Naive thymus-derived CD4-positive, alpha-beta T cell (primary cell): ENCODE measurements around the gene GABRA4. TPM values are rescaled to one million over a fixed set of nuclear protein-coding genes. Genes with fewer than 3 reads are reported as not detected.

Source experiments
- ATAC-seq: fragments of 150-1000 bp; cut with Tn5 transposase; 2 replicates; pipeline ENCODE4 v1.10.0; 2021; ENCODE audit warnings: mild to moderate bottlenecking, moderate library complexity
- CTCF ChIA-PET: fragments of 350-600 bp; sonication (Branson Sonifier 250); formaldehyde crosslinking; loops from one replicate; lab custom pipeline; 2021; ENCODE audit warnings: antibody characterized with exemption; lab: Charles Lee
- POLR2A ChIA-PET: fragments of 350-600 bp; sonication (Branson Sonifier 250); formaldehyde crosslinking; loops from one replicate; lab custom pipeline; 2021; ENCODE audit warnings: antibody characterized with exemption, inconsistent platforms; lab: Charles Lee
- DNase-seq, 9 donors: peaks; one replicate each; pipeline versions ENCODE4 v3.0.0 to v3.0.0-alpha.2; 2020 to 2022; ENCODE audit warnings: mixed read lengths in 1 of 9
- H3K27ac ChIP-seq: one replicate; pipeline ENCODE4 v1.7.0; 2013; ENCODE audit warnings: mild to moderate bottlenecking, low read depth, low read length, moderate library complexity
- H3K27me3 ChIP-seq, 2 donors: one replicate each; pipeline ENCODE4 v1.7.0; 2013; ENCODE audit warnings: low read length in 2 of 2, mild to moderate bottlenecking in 2 of 2, moderate library complexity in 2 of 2; ENCODE audit not compliant: control insufficient read depth in 2 of 2, insufficient read depth in 2 of 2
- H3K36me3 ChIP-seq, 3 experiments: 1 replicate in 2 of 3; 2 replicates in 1 of 3; pipeline ENCODE4 v1.7.0; 2013; ENCODE audit warnings: low read length in 3 of 3, mild to moderate bottlenecking in 3 of 3, moderate library complexity in 1 of 3; ENCODE audit not compliant: insufficient read depth in 3 of 3, control insufficient read depth in 2 of 3
- H3K4me1 ChIP-seq, 2 donors: one replicate each; pipeline ENCODE4 v1.7.0; 2013; ENCODE audit warnings: low read length in 2 of 2, mild to moderate bottlenecking in 2 of 2, moderate library complexity in 1 of 2; ENCODE audit not compliant: control insufficient read depth in 2 of 2, insufficient read depth in 2 of 2
- H3K4me3 ChIP-seq: 2 replicates; pipeline ENCODE4 v1.7.0; 2013; ENCODE audit warnings: mild to moderate bottlenecking, low read length
- H3K9me3 ChIP-seq, 3 experiments: 1 replicate in 2 of 3; 2 replicates in 1 of 3; pipeline ENCODE4 v1.7.0; 2013; ENCODE audit warnings: low read length in 3 of 3; ENCODE audit not compliant: control insufficient read depth in 2 of 3
- H3K27ac Mint-ChIP-seq, 9 donors: one replicate each; pipeline ENCODE4 v1.8.0; 2020 to 2022; ENCODE audit warnings: mixed read lengths in 9 of 9, mild to moderate bottlenecking in 8 of 9, moderate library complexity in 5 of 9, inconsistent platforms in 2 of 9
- H3K27me3 Mint-ChIP-seq, 5 donors: one replicate each; pipeline ENCODE4 v1.8.0; 2021 to 2022; ENCODE audit warnings: mixed read lengths in 5 of 5, mild to moderate bottlenecking in 1 of 5
- H3K36me3 Mint-ChIP-seq, 5 donors: one replicate each; pipeline ENCODE4 v1.8.0; 2020 to 2022; ENCODE audit warnings: mixed read lengths in 5 of 5, mild to moderate bottlenecking in 3 of 5, inconsistent platforms in 1 of 5
- H3K4me1 Mint-ChIP-seq, 7 donors: one replicate each; pipeline ENCODE4 v1.8.0; 2020 to 2022; ENCODE audit warnings: mixed read lengths in 7 of 7, mild to moderate bottlenecking in 3 of 7, inconsistent platforms in 1 of 7
- H3K4me3 Mint-ChIP-seq, 10 donors: one replicate each; pipeline ENCODE4 v1.8.0; 2020 to 2022; ENCODE audit warnings: mild to moderate bottlenecking in 10 of 10, mixed read lengths in 10 of 10, moderate library complexity in 6 of 10, inconsistent platforms in 2 of 10
- H3K9me3 Mint-ChIP-seq, 11 donors: one replicate each; pipeline ENCODE4 v1.8.0; 2020 to 2022; ENCODE audit warnings: mixed read lengths in 11 of 11, mild to moderate bottlenecking in 4 of 11, inconsistent platforms in 1 of 11, moderate library complexity in 1 of 11
- intact Hi-C, 2 donors: fragments of 100-400 bp; cut with micrococcal nuclease; formaldehyde crosslinking; loops; one replicate each; pipeline ENCODE4 v1.15.1; 2023
- polyA plus RNA-seq, 2 donors: library from polyadenylated mRNA; unstranded; fragments of 300-500 nt; fragmentation: Illumina TruSeq; gene quantifications; one replicate each; pipeline ENCODE4 v1.2.3, GENCODE V29; 2021
- total RNA-seq, 6 experiments: library from RNA in 5 of 6; stranded (reverse) in 5 of 6; gene quantifications; 1 replicate in 5 of 6; 2 replicates in 1 of 6; pipeline ENCODE4 v1.2.3 and lab custom pipeline; 2021 to 2026

Gene GABRA4
- total and polyA plus RNA-seq, 7 experiments from 2014 or later = not detected

DNA sequence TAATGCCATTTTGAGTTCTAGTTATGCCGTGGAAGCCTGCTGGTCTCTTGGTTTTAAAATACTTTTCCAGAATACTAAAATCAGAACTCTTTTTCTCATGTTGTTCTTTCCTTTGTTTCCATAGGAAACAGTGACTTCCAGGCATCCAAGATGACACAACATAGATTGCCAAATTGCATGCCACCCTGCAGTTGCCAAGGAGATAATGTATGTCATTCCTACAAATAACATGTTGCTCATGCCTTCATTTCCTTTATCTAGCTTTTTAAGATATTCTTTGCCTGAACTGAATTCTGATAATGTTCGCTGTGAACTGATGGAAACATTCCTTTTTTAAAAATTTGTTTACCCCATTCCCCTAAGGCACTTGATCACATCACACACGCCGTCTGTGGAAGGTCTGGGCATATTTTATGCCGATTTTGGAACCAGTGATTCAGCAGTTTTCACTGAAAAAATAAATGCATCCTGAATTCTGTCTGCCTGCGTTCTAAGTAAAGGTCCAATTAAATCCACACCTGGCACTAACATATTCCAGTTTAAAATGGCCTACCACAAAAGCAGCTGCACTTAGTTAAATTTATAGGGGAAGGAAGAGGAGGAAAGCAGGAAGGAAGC is 46.4 kb downstream of the GABRA4 start:
- H3K27ac Mint-ChIP-seq = no peak overlapping the region
- Histone ChIP-seq H3K9me3 (no peaks in the 10 kb centered on the region), H3K27ac (no peak overlapping the region), H3K36me3 (no peaks in the 10 kb centered on the region), H3K27me3 (no peaks in the 10 kb centered on the region), H3K4me1 (no peaks in the 10 kb centered on the region), H3K4me3 (no peak overlapping the region)
- DNase-seq = no peak
- H3K9me3 Mint-ChIP-seq = peaks cover 0 to 5% (median 0%) of the 10 kb centered on the region in 11 donors
- ATAC-seq = no peak
- POLR2A ChIA-PET = no interaction called here
- intact Hi-C loops = no loop called here
- H3K27me3 Mint-ChIP-seq = peaks cover 0 to 17% (median 11%) of the 10 kb centered on the region in 5 donors
- H3K36me3 Mint-ChIP-seq = no peaks in the 10 kb centered on the region
- CTCF ChIA-PET = no interaction called here
- peaks cover 0 to 2% (median 0%) of the 10 kb centered on the region in 7 donors for H3K4me1 Mint-ChIP-seq
- H3K4me3 Mint-ChIP-seq = no peak overlapping the region

DNA sequence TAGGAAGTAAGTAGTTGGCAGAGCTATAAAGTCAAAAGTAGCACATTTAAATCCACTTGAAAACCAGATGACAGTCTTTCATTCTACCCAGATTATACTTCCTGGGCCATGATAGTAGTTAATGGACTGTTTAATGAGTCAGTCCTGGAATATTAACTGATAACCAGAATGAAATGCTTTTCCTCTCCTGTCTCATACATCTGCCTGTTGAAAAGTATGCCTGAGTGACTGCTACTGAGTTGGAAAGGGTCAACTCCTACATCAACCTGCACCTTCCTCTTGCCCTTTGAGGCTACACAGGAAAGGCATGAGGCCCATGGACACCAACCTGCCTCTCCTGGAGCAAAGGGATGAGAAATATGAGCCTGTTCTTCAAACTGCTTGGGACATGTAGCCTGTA is 48.3 kb downstream of the GABRA4 start:
- no peak for ATAC-seq
- ChIA-PET CTCF (no interaction called here), POLR2A (no interaction called here)
- no peaks in the 10 kb centered on the region for H3K36me3 Mint-ChIP-seq
- H3K9me3 Mint-ChIP-seq = peaks cover 0 to 5% (median 0%) of the 10 kb centered on the region in 11 donors
- Histone ChIP-seq H3K27ac (no peak overlapping the region), H3K27me3 (peaks cover 0 to 2% of the 10 kb centered on the region in 2 donors), H3K4me3 (no peak overlapping the region), H3K36me3 (no peaks in the 10 kb centered on the region), H3K9me3 (no peaks in the 10 kb centered on the region), H3K4me1 (no peaks in the 10 kb centered on the region)
- no peak for DNase-seq
- no peak overlapping the region for H3K27ac Mint-ChIP-seq
- H3K27me3 Mint-ChIP-seq = peaks cover 0 to 17% (median 11%) of the 10 kb centered on the region in 5 donors
- no peak overlapping the region for H3K4me3 Mint-ChIP-seq
- intact Hi-C loops = no loop called here
- H3K4me1 Mint-ChIP-seq = peaks cover 0 to 2% (median 0%) of the 10 kb centered on the region in 7 donors

DNA sequence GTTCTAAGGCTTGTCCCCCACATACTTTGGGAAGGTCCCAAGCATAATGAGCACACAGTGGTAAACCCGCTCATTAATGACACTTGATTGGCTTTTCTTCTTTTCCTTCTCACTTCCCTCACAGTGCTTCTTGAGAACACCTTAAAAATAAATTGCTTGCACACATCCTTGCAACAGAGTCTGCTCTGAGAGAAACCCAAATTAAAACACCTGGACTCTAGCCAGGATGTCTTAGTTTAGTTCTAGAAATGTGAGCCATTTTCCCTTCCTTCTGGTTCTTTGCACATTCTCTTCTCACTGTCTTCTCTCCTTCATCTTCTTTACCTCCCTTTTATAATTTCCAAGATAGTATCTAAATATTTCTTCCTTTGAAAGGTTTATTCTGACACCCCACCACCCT is 49.0 kb downstream of the GABRA4 start:
- ChIA-PET POLR2A (no interaction called here), CTCF (no interaction called here)
- ATAC-seq = no peak
- Mint-ChIP-seq H3K4me3 (no peak overlapping the region), H3K27ac (no peak overlapping the region), H3K4me1 (peaks cover 0 to 2% (median 0%) of the 10 kb centered on the region in 7 donors), H3K27me3 (peaks cover 0 to 17% (median 10%) of the 10 kb centered on the region in 5 donors), H3K36me3 (no peaks in the 10 kb centered on the region), H3K9me3 (peaks cover 0 to 5% (median 0%) of the 10 kb centered on the region in 11 donors)
- H3K27me3 ChIP-seq = peaks cover 0 to 2% of the 10 kb centered on the region in 2 donors
- intact Hi-C loops = no loop called here
- no peaks in the 10 kb centered on the region for H3K9me3 ChIP-seq
- no peak for DNase-seq
- H3K36me3 ChIP-seq = no peaks in the 10 kb centered on the region
- H3K4me1 ChIP-seq = no peaks in the 10 kb centered on the region
- no peak overlapping the region for H3K27ac ChIP-seq
- H3K4me3 ChIP-seq = no peak overlapping the region

DNA sequence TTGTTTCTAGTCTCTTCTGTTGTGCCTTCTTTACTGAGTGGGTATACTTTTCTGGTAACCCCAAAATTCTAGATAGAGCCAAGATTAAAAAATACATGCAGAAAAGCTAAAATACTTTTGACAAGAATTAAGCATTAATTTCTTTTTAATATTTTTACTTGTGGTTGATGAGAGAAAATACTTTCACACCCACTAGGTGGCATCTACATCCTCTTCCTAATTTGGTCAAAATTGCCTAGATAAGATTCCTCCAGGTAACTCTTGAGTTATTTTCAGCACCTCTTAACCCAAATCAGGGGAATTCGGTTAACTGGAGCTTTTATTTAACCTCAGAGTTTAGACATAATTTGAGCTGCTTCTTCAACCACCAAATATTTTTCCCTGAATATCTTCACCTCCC is 55.9 kb downstream of the GABRA4 start:
- H3K36me3 ChIP-seq = no peaks in the 10 kb centered on the region
- H3K27ac ChIP-seq = no peak overlapping the region
- Mint-ChIP-seq H3K27me3 (peaks cover 0 to 10% (median 0%) of the 10 kb centered on the region in 5 donors), H3K4me1 (no peaks in the 10 kb centered on the region), H3K36me3 (no peaks in the 10 kb centered on the region), H3K9me3 (peaks cover 0 to 2% (median 0%) of the 10 kb centered on the region in 11 donors), H3K27ac (no peak overlapping the region), H3K4me3 (no peak overlapping the region)
- intact Hi-C loops = no loop called here
- ATAC-seq (no peak), DNase-seq (no peak)
- H3K4me3 ChIP-seq = no peak overlapping the region
- peaks cover 0 to 5% of the 10 kb centered on the region in 2 donors for H3K27me3 ChIP-seq
- no peaks in the 10 kb centered on the region for H3K4me1 ChIP-seq
- H3K9me3 ChIP-seq = no peaks in the 10 kb centered on the region
- POLR2A ChIA-PET = no interaction called here
- CTCF ChIA-PET = no interaction called here

DNA sequence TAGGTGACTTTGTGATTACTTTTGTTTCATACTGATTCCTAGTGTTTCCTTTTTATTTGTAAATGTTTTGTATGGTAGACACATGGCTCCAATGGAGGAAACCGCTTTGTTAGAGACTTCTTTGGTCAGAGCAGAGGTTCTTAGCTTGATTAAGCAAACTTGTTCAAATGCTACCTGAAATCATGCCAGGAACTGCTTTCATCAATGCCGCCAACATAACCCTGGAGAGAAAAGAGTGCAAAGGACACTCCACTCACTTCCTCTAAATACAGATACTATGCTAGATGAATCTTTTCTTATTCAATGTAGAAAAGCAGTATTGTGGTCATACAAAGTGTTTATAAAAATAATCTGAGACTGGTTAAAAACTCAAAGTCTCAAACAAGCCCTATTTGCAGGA is 58.7 kb downstream of the GABRA4 start:
- no peak overlapping the region for H3K27ac Mint-ChIP-seq
- Histone ChIP-seq H3K4me1 (no peaks in the 10 kb centered on the region), H3K9me3 (no peaks in the 10 kb centered on the region), H3K27me3 (peaks cover 0 to 3% of the 10 kb centered on the region in 2 donors), H3K36me3 (no peaks in the 10 kb centered on the region), H3K4me3 (no peak overlapping the region), H3K27ac (no peak overlapping the region)
- ATAC-seq (no peak), DNase-seq (no peak)
- no peaks in the 10 kb centered on the region for H3K4me1 Mint-ChIP-seq
- intact Hi-C loops = no loop called here
- H3K4me3 Mint-ChIP-seq = no peak overlapping the region
- H3K36me3 Mint-ChIP-seq = no peaks in the 10 kb centered on the region
- no peaks in the 10 kb centered on the region for H3K9me3 Mint-ChIP-seq
- peaks cover 0 to 20% (median 1%) of the 10 kb centered on the region in 5 donors for H3K27me3 Mint-ChIP-seq
- ChIA-PET POLR2A (no interaction called here), CTCF (no interaction called here)

DNA sequence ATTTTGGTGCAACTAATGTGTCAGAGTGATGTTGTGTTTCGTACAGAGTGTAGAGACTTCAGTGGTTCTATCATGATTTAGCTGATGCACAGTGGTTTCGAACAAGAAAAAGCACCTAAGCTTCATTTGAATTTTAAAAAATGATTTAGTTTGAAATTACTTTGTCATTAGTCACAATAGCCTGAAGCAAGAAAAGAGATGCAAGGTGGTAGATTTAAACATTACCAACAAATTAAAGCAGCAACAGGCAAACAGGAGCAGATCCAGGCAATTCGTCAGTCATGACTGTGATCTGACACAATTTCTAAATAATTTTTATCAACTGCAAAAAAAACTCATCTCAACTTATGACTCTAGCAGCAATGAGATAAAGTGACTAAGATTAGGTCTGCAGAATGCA is 59.7 kb downstream of the GABRA4 start:
- peaks cover 0 to 3% of the 10 kb centered on the region in 2 donors for H3K27me3 ChIP-seq
- H3K4me1 ChIP-seq = no peaks in the 10 kb centered on the region
- H3K4me3 ChIP-seq = no peak overlapping the region
- DNase-seq (no peak), ATAC-seq (no peak)
- Mint-ChIP-seq H3K4me3 (no peak overlapping the region), H3K36me3 (no peaks in the 10 kb centered on the region), H3K4me1 (no peaks in the 10 kb centered on the region), H3K27me3 (peaks cover 0 to 20% (median 4%) of the 10 kb centered on the region in 5 donors), H3K27ac (no peak overlapping the region), H3K9me3 (no peaks in the 10 kb centered on the region)
- intact Hi-C loops = no loop called here
- H3K27ac ChIP-seq = no peak overlapping the region
- POLR2A ChIA-PET = no interaction called here
- CTCF ChIA-PET = no interaction called here
- no peaks in the 10 kb centered on the region for H3K9me3 ChIP-seq
- no peaks in the 10 kb centered on the region for H3K36me3 ChIP-seq

DNA sequence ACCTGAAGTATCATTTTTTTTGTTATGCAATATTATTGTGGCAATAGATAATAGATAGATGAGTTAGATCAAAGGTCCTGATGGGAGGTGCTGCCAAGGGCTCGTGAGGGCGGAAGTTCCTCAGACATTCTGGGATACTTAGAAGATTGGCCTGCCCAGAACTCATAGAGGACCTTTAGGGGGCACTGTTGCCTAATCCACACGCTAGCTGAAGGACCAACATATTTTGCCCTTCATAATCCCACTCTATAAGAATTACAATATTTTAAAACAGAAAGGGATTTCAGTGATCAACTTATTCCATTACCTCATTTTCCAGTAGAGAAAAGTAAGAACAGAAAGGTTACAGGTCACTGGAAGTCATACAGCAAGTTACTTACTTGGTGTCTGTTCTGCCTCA is 61.4 kb downstream of the GABRA4 start:
- Mint-ChIP-seq H3K4me1 (no peaks in the 10 kb centered on the region), H3K4me3 (no peak overlapping the region), H3K9me3 (peaks cover 0 to 1% (median 0%) of the 10 kb centered on the region in 11 donors), H3K36me3 (no peaks in the 10 kb centered on the region), H3K27ac (no peak overlapping the region), H3K27me3 (peaks cover 0 to 15% (median 4%) of the 10 kb centered on the region in 5 donors)
- Histone ChIP-seq H3K27me3 (peaks cover 0 to 2% of the 10 kb centered on the region in 2 donors), H3K36me3 (no peaks in the 10 kb centered on the region), H3K9me3 (no peaks in the 10 kb centered on the region), H3K4me3 (no peak overlapping the region), H3K4me1 (no peaks in the 10 kb centered on the region), H3K27ac (no peak overlapping the region)
- CTCF ChIA-PET = no interaction called here
- peak in 1 of 9 donors; percentile 2 for DNase-seq
- no peak for ATAC-seq
- POLR2A ChIA-PET = no interaction called here
- intact Hi-C loops = loop anchor here in 1 of 2 donors (1.0 kb wide), 2 partner anchors 100 to 190 kb away; no protein-coding TSS in a partner anchor
